Left ventricle myocardium inferior (tissue), 1 donor: ENCODE data around the gene STX8. TPM values are rescaled to one million over a fixed set of nuclear protein-coding genes. Genes with fewer than 3 reads are reported as not detected.

ENCODE experiments used
- DNase-seq: peaks from one replicate; pipeline ENCODE4 v3.0.0-alpha.2; 2020
- H3K27ac ChIP-seq: fragments of 200-600 bp; replicated peaks from 2 replicates; pipeline ENCODE4 v1.8.0; 2021
- H3K27me3 ChIP-seq: fragments of 200-600 bp; 2 replicates; pipeline ENCODE4 v1.8.0; 2021; ENCODE audit warnings: low read depth
- H3K36me3 ChIP-seq: fragments of 200-600 bp; 2 replicates; pipeline ENCODE4 v1.8.0; 2021
- H3K4me1 ChIP-seq: fragments of 200-600 bp; 2 replicates; pipeline ENCODE4 v1.8.0; 2021
- H3K4me3 ChIP-seq: fragments of 200-600 bp; 2 replicates; pipeline ENCODE4 v1.8.0; 2021; ENCODE audit warnings: mild to moderate bottlenecking, moderate library complexity
- H3K9me3 ChIP-seq: fragments of 200-600 bp; replicated peaks from 2 replicates; pipeline ENCODE4 v1.8.0; 2021
- intact Hi-C: fragments of 100-400 bp; cut with micrococcal nuclease; formaldehyde crosslinking; loops from one replicate; pipeline ENCODE4 v1.11.0; 2022
- total RNA-seq: library from RNA; stranded (reverse); fragmentation: NEBNext Ultra II Directional; extraction: Animal tissue kit (Norgen Biotek cat#: 25700); gene quantifications from one replicate; pipeline ENCODE4 v1.2.1, GENCODE V29; 2021
- TF ChIP-seq, protein P1 (sequence below): fragments of 200-600 bp; IDR thresholded peaks from 2 replicates; pipeline ENCODE4 v1.8.0; 2021; ENCODE audit warnings: antibody characterized with exemption, mild to moderate bottlenecking, borderline replicate concordance
- donor health status: DM: no; HTN: yes; CAD: no; lungs with severe emphysema.

The STX8 gene
- total RNA-seq, 1 donor from 2014 or later = 61.3 TPM

DNA sequence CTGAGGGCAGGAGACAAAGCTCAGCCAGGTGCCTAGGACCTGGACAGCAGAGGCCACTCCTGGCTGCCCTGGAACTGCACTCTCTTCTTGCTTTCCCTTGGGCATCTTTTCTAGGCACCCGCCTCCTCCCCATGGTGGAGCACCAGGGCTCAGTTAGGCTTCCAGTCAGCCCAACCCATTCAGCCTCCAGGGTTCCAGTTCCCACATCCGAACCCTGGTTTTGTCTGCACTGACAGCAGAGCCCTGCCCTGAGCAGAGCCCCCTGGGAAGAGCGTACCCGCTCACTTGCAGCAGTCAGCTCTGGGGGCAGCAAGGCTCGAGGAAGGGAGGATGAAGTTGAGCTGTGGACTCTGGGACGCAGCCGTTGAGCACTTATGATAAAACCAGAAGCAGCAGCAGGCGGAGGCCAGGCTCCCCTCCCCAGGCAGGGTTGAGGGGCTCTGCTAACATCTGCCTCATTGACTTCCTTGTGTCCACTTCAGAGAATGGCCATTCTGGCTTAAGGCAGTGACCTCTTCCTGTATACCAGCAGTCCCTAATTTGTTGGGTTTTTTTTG is 341.2 kb downstream of the STX8 start:
- H3K27me3 ChIP-seq = no peaks in the 10 kb centered on the region
- no peak overlapping the region for H3K27ac ChIP-seq
- no peaks in the 10 kb centered on the region for H3K36me3 ChIP-seq
- peaks cover 11% of the 10 kb centered on the region for H3K4me1 ChIP-seq
- no peak for DNase-seq
- no peaks in the 10 kb centered on the region for H3K9me3 ChIP-seq
- H3K4me3 ChIP-seq = no peak overlapping the region
- TF ChIP-seq, protein P1, sequence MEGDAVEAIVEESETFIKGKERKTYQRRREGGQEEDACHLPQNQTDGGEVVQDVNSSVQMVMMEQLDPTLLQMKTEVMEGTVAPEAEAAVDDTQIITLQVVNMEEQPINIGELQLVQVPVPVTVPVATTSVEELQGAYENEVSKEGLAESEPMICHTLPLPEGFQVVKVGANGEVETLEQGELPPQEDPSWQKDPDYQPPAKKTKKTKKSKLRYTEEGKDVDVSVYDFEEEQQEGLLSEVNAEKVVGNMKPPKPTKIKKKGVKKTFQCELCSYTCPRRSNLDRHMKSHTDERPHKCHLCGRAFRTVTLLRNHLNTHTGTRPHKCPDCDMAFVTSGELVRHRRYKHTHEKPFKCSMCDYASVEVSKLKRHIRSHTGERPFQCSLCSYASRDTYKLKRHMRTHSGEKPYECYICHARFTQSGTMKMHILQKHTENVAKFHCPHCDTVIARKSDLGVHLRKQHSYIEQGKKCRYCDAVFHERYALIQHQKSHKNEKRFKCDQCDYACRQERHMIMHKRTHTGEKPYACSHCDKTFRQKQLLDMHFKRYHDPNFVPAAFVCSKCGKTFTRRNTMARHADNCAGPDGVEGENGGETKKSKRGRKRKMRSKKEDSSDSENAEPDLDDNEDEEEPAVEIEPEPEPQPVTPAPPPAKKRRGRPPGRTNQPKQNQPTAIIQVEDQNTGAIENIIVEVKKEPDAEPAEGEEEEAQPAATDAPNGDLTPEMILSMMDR = no peak
- intact Hi-C loops = no loop called here

DNA sequence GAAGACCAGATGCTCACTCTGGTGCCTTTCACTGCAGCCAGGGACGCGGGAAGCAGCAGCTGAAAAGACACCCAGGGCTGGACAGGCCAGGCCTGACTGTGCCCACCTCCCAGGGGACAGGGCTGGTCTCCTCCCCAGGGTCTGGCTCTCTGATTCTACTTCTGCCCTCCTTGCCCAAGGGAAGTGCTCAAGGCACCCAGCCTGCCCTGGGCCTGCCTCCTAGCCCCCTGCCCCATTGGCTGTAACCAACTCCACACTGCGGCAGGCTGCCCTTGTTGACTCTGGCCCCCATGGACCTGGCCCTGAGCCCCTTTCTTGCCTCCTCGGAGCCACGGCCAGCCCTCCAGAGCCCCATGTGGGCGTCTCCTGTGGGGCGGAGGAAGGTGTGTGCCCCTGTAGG is 341.9 kb downstream of the STX8 start:
- Histone ChIP-seq H3K36me3 (no peaks in the 10 kb centered on the region), H3K9me3 (no peaks in the 10 kb centered on the region), H3K27ac (no peak overlapping the region), H3K4me3 (no peak overlapping the region), H3K27me3 (no peaks in the 10 kb centered on the region), H3K4me1 (peaks cover 4% of the 10 kb centered on the region)
- intact Hi-C loops = no loop called here
- TF ChIP-seq, protein P1 = no peak
- no peak for DNase-seq

DNA sequence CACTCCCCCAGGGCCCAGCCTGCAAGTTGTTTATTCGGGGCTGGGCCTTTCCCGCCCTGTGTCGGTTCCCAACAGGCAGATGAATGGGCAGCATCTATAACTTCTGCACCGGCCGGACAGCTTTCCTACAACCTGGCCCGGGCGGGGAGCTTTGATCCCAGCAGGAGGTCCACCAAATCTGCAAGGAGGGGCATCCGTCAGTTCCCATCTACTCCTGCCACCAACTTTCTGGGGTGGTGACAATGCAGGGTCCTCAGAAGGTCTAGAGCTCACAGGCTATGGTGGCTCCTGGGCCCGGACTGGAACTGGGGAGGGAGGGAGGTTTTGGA is 342.4 kb downstream of the STX8 start:
- Histone ChIP-seq H3K4me1 (peaks cover 2% of the 10 kb centered on the region), H3K27ac (no peak overlapping the region), H3K4me3 (no peak overlapping the region), H3K9me3 (no peaks in the 10 kb centered on the region), H3K27me3 (no peaks in the 10 kb centered on the region), H3K36me3 (no peaks in the 10 kb centered on the region)
- no peak for DNase-seq
- intact Hi-C loops = no loop called here
- TF ChIP-seq, protein P1 = no peak

DNA sequence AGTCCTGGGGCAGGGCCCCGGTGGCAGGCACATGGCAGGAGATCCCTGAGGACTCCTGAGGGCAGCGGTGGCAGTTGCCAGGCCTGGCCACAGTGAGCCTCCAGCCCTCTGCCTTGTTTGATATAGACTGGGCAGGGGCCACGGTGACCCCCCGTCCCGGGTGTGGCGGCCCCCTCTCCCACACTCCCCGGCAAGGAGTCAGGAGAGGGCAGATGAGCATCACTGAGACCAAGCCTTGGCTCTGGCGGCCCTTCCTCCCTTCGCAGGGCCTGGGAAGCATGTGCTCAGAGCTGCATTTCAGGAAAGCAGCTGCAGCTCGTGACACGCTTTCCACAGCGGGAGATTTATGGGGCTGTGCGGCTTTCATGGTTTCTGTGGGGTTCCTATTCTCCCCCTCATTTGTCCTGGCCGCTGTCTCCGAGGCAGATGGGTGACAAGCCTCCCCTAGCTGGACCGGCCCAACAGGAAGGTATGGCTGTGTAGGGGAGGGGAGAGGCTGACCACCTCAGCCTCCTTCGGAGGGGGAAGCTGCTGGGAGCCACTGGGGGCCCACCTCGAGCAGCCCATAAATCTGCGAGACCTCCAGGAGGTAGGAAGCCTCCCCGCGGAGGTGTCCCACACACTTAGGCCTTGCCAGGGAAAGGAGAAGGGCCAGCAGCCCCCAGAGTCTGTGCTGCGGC is 342.9 kb downstream of the STX8 start:
- Histone ChIP-seq H3K4me1 (peaks cover 4% of the 10 kb centered on the region), H3K4me3 (no peak overlapping the region), H3K36me3 (no peaks in the 10 kb centered on the region), H3K27ac (no peak overlapping the region), H3K27me3 (no peaks in the 10 kb centered on the region), H3K9me3 (no peaks in the 10 kb centered on the region)
- intact Hi-C loops = no loop called here
- DNase-seq = no peak
- TF ChIP-seq, protein P1 = no peak

DNA sequence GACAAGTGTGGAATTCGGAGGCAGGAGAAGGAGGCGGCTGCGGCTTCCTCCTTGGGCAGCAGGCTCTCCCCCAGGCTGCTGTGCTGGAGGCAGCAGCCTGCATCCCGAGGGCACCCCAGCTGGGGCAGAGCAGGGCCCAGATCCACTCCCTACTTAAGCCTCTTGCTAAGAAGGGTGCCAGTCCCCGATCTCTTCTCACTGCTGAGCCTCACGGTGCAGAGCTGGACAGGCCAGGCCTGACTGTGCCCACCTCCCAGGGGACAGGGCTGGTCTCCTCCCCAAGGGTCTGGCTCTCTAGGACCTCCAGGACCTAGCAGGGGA is 343.5 kb downstream of the STX8 start:
- Histone ChIP-seq H3K4me3 (no peak overlapping the region), H3K4me1 (peaks cover 4% of the 10 kb centered on the region), H3K27me3 (no peaks in the 10 kb centered on the region), H3K9me3 (no peaks in the 10 kb centered on the region), H3K36me3 (no peaks in the 10 kb centered on the region), H3K27ac (no peak overlapping the region)
- DNase-seq = no peak
- intact Hi-C loops = no loop called here
- TF ChIP-seq, protein P1 = no peak
